ENCODE data around the gene SPEN.
"Not testable (repeated sequence)": the region's sequence is repeated elsewhere in the genome, so short reads cannot be mapped to it uniquely, and the experiment has no call there.

Gene SPEN

GRCh38 chr1:15900662-15901279 lies 53.3 kb downstream of the SPEN start:
- Mint-ChIP-seq H3K36me3 (ENCODE audit: low read depth) (peaks cover 16% of the 10 kb centered on the region), H3K27ac (peak overlapping the region; percentile 35 to 87 (median 43)), H3K4me1 (peaks cover 11% of the 10 kb centered on the region), H3K4me3 (no peak overlapping the region), H3K27me3 (ENCODE audit: low read depth) (no peaks in the 10 kb centered on the region), H3K9me3 (no peaks in the 10 kb centered on the region)
- TF ChIP-seq CTCF (IDR thresholded peaks at IDR 0.05; ENCODE audit: unreplicated experiment in 3 of 3): no peak

GRCh38 chr1:15902882-15903281 lies 55.4 kb downstream of the SPEN start:
- no peaks in the 10 kb centered on the region for H3K9me3 Mint-ChIP-seq
- H3K27ac Mint-ChIP-seq: peak overlapping the region; percentile 45 to 62 (median 60)
- TF ChIP-seq CTCF (IDR thresholded peaks at IDR 0.05; ENCODE audit: unreplicated experiment in 3 of 3): no peak
- H3K36me3 Mint-ChIP-seq (ENCODE audit: low read depth): peaks cover 18% of the 10 kb centered on the region
- no peak overlapping the region for H3K4me3 Mint-ChIP-seq
- peaks cover 11% of the 10 kb centered on the region for H3K4me1 Mint-ChIP-seq
- H3K27me3 Mint-ChIP-seq (ENCODE audit: low read depth): no peaks in the 10 kb centered on the region

- Mint-ChIP-seq H3K4me1 (no peaks in the 10 kb centered on the region), H3K27ac (no peak overlapping the region), H3K27me3 (ENCODE audit: low read depth) (no peaks in the 10 kb centered on the region), H3K9me3 (no peaks in the 10 kb centered on the region), H3K4me3 (no peak overlapping the region), H3K36me3 (ENCODE audit: low read depth) (peaks cover 42% of the 10 kb centered on the region)
- TF ChIP-seq CTCF (IDR thresholded peaks at IDR 0.05; ENCODE audit: unreplicated experiment in 3 of 3): no peak
Measured at GRCh38 chr1:15908597-15908996, 61.1 kb downstream of the SPEN start.

GRCh38 chr1:15911141-15911540 lies 63.6 kb downstream of the SPEN start:
- Mint-ChIP-seq H3K4me1 (no peaks in the 10 kb centered on the region), H3K27me3 (ENCODE audit: low read depth) (no peaks in the 10 kb centered on the region), H3K4me3 (no peak overlapping the region), H3K9me3 (no peaks in the 10 kb centered on the region), H3K27ac (no peak overlapping the region), H3K36me3 (ENCODE audit: low read depth) (peaks cover 66% of the 10 kb centered on the region)
- no peak for TF ChIP-seq CTCF (IDR thresholded peaks at IDR 0.05; ENCODE audit: unreplicated experiment in 3 of 3)

- Mint-ChIP-seq H3K9me3 (no peaks in the 10 kb centered on the region), H3K4me3 (no peak overlapping the region), H3K36me3 (ENCODE audit: low read depth) (peaks cover 72% of the 10 kb centered on the region), H3K27ac (no peak overlapping the region), H3K27me3 (ENCODE audit: low read depth) (no peaks in the 10 kb centered on the region), H3K4me1 (no peaks in the 10 kb centered on the region)
- no peak for TF ChIP-seq CTCF (IDR thresholded peaks at IDR 0.05; ENCODE audit: unreplicated experiment in 3 of 3)
Measured at GRCh38 chr1:15911927-15912326, 64.4 kb downstream of the SPEN start.

GRCh38 chr1:15913607-15914006 lies 66.1 kb downstream of the SPEN start:
- H3K36me3 Mint-ChIP-seq (ENCODE audit: low read depth): peaks cover 80% of the 10 kb centered on the region
- H3K9me3 Mint-ChIP-seq; H3K27ac Mint-ChIP-seq; H3K4me1 Mint-ChIP-seq; H3K27me3 Mint-ChIP-seq (ENCODE audit: low read depth); H3K4me3 Mint-ChIP-seq: not testable (repeated sequence)
